Kidney (tissue), 14 donors: ENCODE measurements around the gene CALCR. TPM values are rescaled to one million over a fixed set of nuclear protein-coding genes. Genes with fewer than 3 reads are reported as not detected.

Source experiments
- DNase-seq, 5 donors: peaks; one replicate each; pipeline ENCODE4 v3.0.0-alpha.2; 2013 to 2020
- FAIRE-seq: peaks from 2 replicates; lab custom pipeline; 2012; peaks lifted over from hg19 to GRCh38; lab: Jason Lieb, UNC
- H3K27ac ChIP-seq, 2 donors: one replicate each; pipeline ENCODE4 v1.7.0; 2013; ENCODE audit warnings: low read depth in 2 of 2, low read length in 2 of 2, inconsistent platforms in 1 of 2
- H3K27me3 ChIP-seq: one replicate; pipeline ENCODE4 v1.7.1; 2013; ENCODE audit warnings: low read length, inconsistent platforms; ENCODE audit not compliant: control insufficient read depth, insufficient read depth
- H3K36me3 ChIP-seq, 3 donors: one replicate each; pipeline versions ENCODE4 v1.7.0 to v1.7.1; 2013; ENCODE audit warnings: low read length in 3 of 3, control low read depth in 1 of 3, inconsistent platforms in 1 of 3; ENCODE audit not compliant: insufficient read depth in 3 of 3, control insufficient read depth in 2 of 3
- H3K4me1 ChIP-seq, 3 donors: one replicate each; pipeline versions ENCODE4 v1.7.0 to v1.7.1; 2013; ENCODE audit warnings: low read length in 3 of 3, inconsistent platforms in 1 of 3, low read depth in 1 of 3; ENCODE audit not compliant: control insufficient read depth in 2 of 3, insufficient read depth in 2 of 3
- H3K4me3 ChIP-seq, 3 donors: one replicate each; pipeline versions ENCODE4 v1.7.0 to v1.8.1; 2013; ENCODE audit warnings: low read length in 3 of 3, control low read depth in 1 of 3, inconsistent platforms in 1 of 3
- H3K9ac ChIP-seq, 3 donors: one replicate each; pipeline versions ENCODE4 v1.7.0 to v1.7.1; 2013; ENCODE audit warnings: low read length in 3 of 3, control low read depth in 1 of 3, inconsistent platforms in 1 of 3
- H3K9me3 ChIP-seq, 3 donors: one replicate each; pipeline versions ENCODE4 v1.7.0 to v1.7.1; 2013; ENCODE audit warnings: low read length in 3 of 3, control low read depth in 1 of 3, inconsistent platforms in 1 of 3; ENCODE audit not compliant: control insufficient read depth in 2 of 3, insufficient read depth in 1 of 3
- CTCF ChIP-seq: IDR thresholded peaks from 3 replicates; pipeline ENCODE4 v1.5.1; 2012; ENCODE audit warnings: mild to moderate bottlenecking, moderate library complexity, borderline replicate concordance; ENCODE audit not compliant: insufficient read depth; ENCODE audit errors: extremely low read depth
- intact Hi-C: fragments of 100-400 bp; cut with DNase I; formaldehyde crosslinking; loops from one replicate; pipeline ENCODE4 v1.11.1; 2022
- polyA plus RNA-seq: library from polyadenylated mRNA; stranded (reverse); fragments of 350-450 nt; fragmentation: Illumina TruSeq; extraction: RNeasy Lipid Tissue Mini Kit (QIAGEN cat#74804); gene quantifications from one replicate; pipeline ENCODE4 v1.2.3, GENCODE V29; 2014; ENCODE audit warnings: low read depth, low replicate concordance; ENCODE audit not compliant: insufficient read depth
- total RNA-seq: library from RNA; stranded (reverse); fragmentation: NEBNext Ultra II Directional; extraction: Animal tissue kit (Norgen Biotek cat#: 25700); gene quantifications from one replicate; pipeline ENCODE4 v1.2.1, GENCODE V29; 2021
- donor health status: control.
- donor health status: control.
- donor health status: control.
- donor health status: control.
- donor health status: control.
- donor health status: DM: yes; HTN: yes; CAD: no.
- donor health status: Normal renal cell carcinoma (clear cell type).

The CALCR gene
- total and polyA plus RNA-seq, 2 donors from 2014 or later: 0.97 to 5.3 TPM

GRCh38 chr7:93390660-93391059, 183.9 kb downstream of the CALCR start:
- Histone ChIP-seq H3K27ac (no peak overlapping the region), H3K9me3 (no peaks in the 10 kb centered on the region), H3K4me3 (no peak overlapping the region), H3K9ac (no peak overlapping the region), H3K4me1 (no peaks in the 10 kb centered on the region), H3K36me3 (no peaks in the 10 kb centered on the region), H3K27me3 (no peaks in the 10 kb centered on the region)
- TF ChIP-seq CTCF: no peak
- FAIRE-seq (no peak), DNase-seq (no peak)
- intact Hi-C loops: no loop called here

- H3K9ac ChIP-seq: no peak overlapping the region
- H3K4me1 ChIP-seq: no peaks in the 10 kb centered on the region
- H3K36me3 ChIP-seq: no peaks in the 10 kb centered on the region
- intact Hi-C loops: no loop called here
- no peak overlapping the region for H3K27ac ChIP-seq
- H3K9me3 ChIP-seq: no peaks in the 10 kb centered on the region
- no peak overlapping the region for H3K4me3 ChIP-seq
- no peak for TF ChIP-seq CTCF
- no peaks in the 10 kb centered on the region for H3K27me3 ChIP-seq
- FAIRE-seq (no peak), DNase-seq (peak in 1 of 5 donors; percentile 3)
These were observed 192.2 kb downstream of the CALCR start for GRCh38 chr7:93382362-93382761.

GRCh38 chr7:93378131-93378760, 196.3 kb downstream of the CALCR start:
- Histone ChIP-seq H3K27me3 (no peaks in the 10 kb centered on the region), H3K4me3 (no peak overlapping the region), H3K4me1 (no peaks in the 10 kb centered on the region), H3K9me3 (no peaks in the 10 kb centered on the region), H3K36me3 (no peaks in the 10 kb centered on the region), H3K27ac (no peak overlapping the region), H3K9ac (no peak overlapping the region)
- peak in 1 of 5 donors; percentile 3 for DNase-seq
- intact Hi-C loops: no loop called here
- FAIRE-seq: no peak
- TF ChIP-seq CTCF: no peak

GRCh38 chr7:93375603-93376002, 198.9 kb downstream of the CALCR start:
- H3K9ac ChIP-seq: no peak overlapping the region
- H3K4me1 ChIP-seq: no peaks in the 10 kb centered on the region
- DNase-seq: no peak
- no peak for FAIRE-seq
- H3K9me3 ChIP-seq: no peaks in the 10 kb centered on the region
- no peaks in the 10 kb centered on the region for H3K27me3 ChIP-seq
- no peak for TF ChIP-seq CTCF
- no peak overlapping the region for H3K4me3 ChIP-seq
- intact Hi-C loops: no loop called here
- no peak overlapping the region for H3K27ac ChIP-seq
- no peaks in the 10 kb centered on the region for H3K36me3 ChIP-seq
